OCI-LY7 (cell line): ENCODE measurements around the gene ADGRF4. TPM values are rescaled to one million over a fixed set of nuclear protein-coding genes. Genes with fewer than 3 reads are reported as not detected.

ENCODE experiments used
- BruUV-seq: library from RNA; stranded (reverse); fragments of 400-500 nt; replicated peaks from 2 replicates; lab custom pipeline; 2021; lab: Mats Ljungman, UMichigan
- CTCF ChIA-PET: fragments of 300-600 bp; sonication (Branson Sonifier 250); formaldehyde crosslinking; loops from one replicate; lab custom pipeline; 2022; ENCODE audit warnings: antibody characterized with exemption; ENCODE audit not compliant: unreplicated experiment; lab: Charles Lee
- POLR2A ChIA-PET: fragments of 300-600 bp; sonication (Branson Sonifier 250); formaldehyde crosslinking; loops from one replicate; lab custom pipeline; 2022; ENCODE audit warnings: antibody characterized with exemption; lab: Charles Lee
- DNase-seq: peaks from one replicate; pipeline ENCODE4 v3.0.0-alpha.2; 2015; ENCODE audit warnings: low spot score
- H2AFZ ChIP-seq: fragments of 200-600 bp; sonication (generic), shearing (Covaris generic); 2 replicates; pipeline ENCODE4 v1.6.1; 2014; ENCODE audit warnings: mild to moderate bottlenecking, antibody characterized with exemption, low read length, moderate library complexity
- H3K27ac ChIP-seq: fragments of 200-600 bp; sonication (generic); 2 replicates; pipeline ENCODE4 v1.5.1; 2014; ENCODE audit warnings: mixed run types, low read depth, mild to moderate bottlenecking, moderate library complexity, low read length, inconsistent platforms; ENCODE audit not compliant: poor library complexity, severe bottlenecking
- H3K36me3 ChIP-seq: fragments of 200-600 bp; sonication (generic); 2 replicates; pipeline ENCODE4 v1.6.1; 2014; ENCODE audit warnings: mild to moderate bottlenecking, antibody characterized with exemption, low read length, moderate library complexity, mixed read lengths; ENCODE audit not compliant: insufficient read depth
- H3K4me1 ChIP-seq: fragments of 200-600 bp; sonication (generic); 2 replicates; pipeline ENCODE4 v1.5.1; 2014; ENCODE audit warnings: mild to moderate bottlenecking, low read length; ENCODE audit not compliant: insufficient read depth, poor library complexity, severe bottlenecking
- H3K4me2 ChIP-seq: fragments of 200-600 bp; sonication (generic); 2 replicates; pipeline ENCODE4 v1.6.1; 2014; ENCODE audit warnings: mild to moderate bottlenecking, low read length
- H3K4me3 ChIP-seq: fragments of 200-600 bp; sonication (generic); 2 replicates; pipeline ENCODE4 v1.5.1; 2014; ENCODE audit warnings: mild to moderate bottlenecking, low read depth, low read length; ENCODE audit not compliant: poor library complexity, severe bottlenecking
- H3K79me2 ChIP-seq: fragments of 200-600 bp; sonication (generic); 2 replicates; pipeline ENCODE4 v1.6.1; 2016; ENCODE audit warnings: low read depth, mild to moderate bottlenecking, low read length, moderate library complexity, mixed read lengths; ENCODE audit not compliant: insufficient read depth
- H3K9me2 ChIP-seq: fragments of 200-600 bp; sonication (generic); 2 replicates; pipeline ENCODE4 v1.6.1; 2016; ENCODE audit warnings: mild to moderate bottlenecking, low read length, mixed read lengths; ENCODE audit not compliant: insufficient read depth
- H3K9me3 ChIP-seq: fragments of 200-600 bp; sonication (generic); 2 replicates; pipeline ENCODE4 v1.6.1; 2014; ENCODE audit warnings: mild to moderate bottlenecking, mixed run types, low read length, mixed read lengths
- H4K20me1 ChIP-seq: fragments of 200-600 bp; sonication (generic); 2 replicates; pipeline ENCODE4 v1.6.1; 2014; ENCODE audit warnings: mild to moderate bottlenecking, antibody characterized with exemption, low read length, moderate library complexity, mixed read lengths; ENCODE audit not compliant: insufficient read depth
- CTCF ChIP-seq: fragments of 200-600 bp; sonication (generic); conservative IDR thresholded peaks from 2 replicates; pipeline ENCODE4 v1.5.1; 2014; ENCODE audit warnings: mild to moderate bottlenecking, antibody characterized with exemption, low read length, moderate library complexity, mixed read lengths
- EZH2phosphoT487 ChIP-seq: fragments of 200-600 bp; sonication (generic); IDR thresholded peaks from 2 replicates; pipeline ENCODE4 v1.6.1; 2018; ENCODE audit warnings: low read depth, borderline replicate concordance, mild to moderate bottlenecking, mixed run types, antibody characterized with exemption, low read length, moderate library complexity, mixed read lengths
- intact Hi-C: fragments of 100-400 bp; cut with micrococcal nuclease; formaldehyde crosslinking; loops from one replicate; pipeline ENCODE4 v1.10.0; 2022; ENCODE audit not compliant: unreplicated experiment
- total RNA-seq, 2 experiments: library from RNA; depleted of rRNA in 1 of 2; stranded (reverse); fragments of >200 nt in 1 of 2; shearing (Covaris generic) in 1 of 2; gene quantifications; 2 replicates each; pipeline ENCODE4 v1.2.3, GENCODE V29; 2014 to 2022

ADGRF4 gene
- total RNA-seq, 2 experiments from 2014 or later = not detected

- ChIA-PET CTCF (no interaction called here), POLR2A (no interaction called here)
Observed at GRCh38 chr6:47710295-47710694, 11.9 kb downstream of the ADGRF4 start.

GRCh38 chr6:47713200-47713599 is 14.8 kb downstream of the ADGRF4 start:
- no TSS peak for BruUV-seq

More at GRCh38 chr6:47710295-47710694, 11.9 kb downstream of the ADGRF4 start:
- intact Hi-C loops = no loop called here
- Histone ChIP-seq H3K4me2 (no peak overlapping the region), H3K36me3 (no peaks in the 10 kb centered on the region), H3K27ac (no peak overlapping the region), H2AFZ (no peak overlapping the region), H3K4me3 (no peak overlapping the region), H3K4me1 (no peaks in the 10 kb centered on the region), H3K9me2 (no peaks in the 10 kb centered on the region), H3K79me2 (no peaks in the 10 kb centered on the region), H3K9me3 (no peaks in the 10 kb centered on the region), H4K20me1 (no peaks in the 10 kb centered on the region)
- BruUV-seq = no TSS peak
- TF ChIP-seq EZH2phosphoT487 = no peak
- no peak for TF ChIP-seq CTCF
- DNase-seq = no peak

More at GRCh38 chr6:47713200-47713599, 14.8 kb downstream of the ADGRF4 start:
- Histone ChIP-seq H3K4me2 (no peak overlapping the region), H2AFZ (no peak overlapping the region), H4K20me1 (no peaks in the 10 kb centered on the region), H3K9me3 (no peaks in the 10 kb centered on the region), H3K9me2 (no peaks in the 10 kb centered on the region), H3K27ac (no peak overlapping the region), H3K36me3 (no peaks in the 10 kb centered on the region), H3K79me2 (no peaks in the 10 kb centered on the region), H3K4me3 (no peak overlapping the region), H3K4me1 (no peaks in the 10 kb centered on the region)
- CTCF ChIA-PET = interaction anchor here (0.6 kb wide), 1 partner anchor 837 kb away, joined by 3 read pairs; no protein-coding TSS in a partner anchor
- TF ChIP-seq EZH2phosphoT487 = no peak
- no peak for TF ChIP-seq CTCF
- POLR2A ChIA-PET = no interaction called here
- intact Hi-C loops = no loop called here
- DNase-seq = no peak
